ENCODE data around the gene IGFBPL1. TPM values are rescaled to one million over a fixed set of nuclear protein-coding genes. Genes with fewer than 3 reads are reported as not detected.

IGFBPL1 gene
- total and polyA plus RNA-seq, 8 donors: 0.12 to 2.2 (median 0.72) TPM

DNA sequence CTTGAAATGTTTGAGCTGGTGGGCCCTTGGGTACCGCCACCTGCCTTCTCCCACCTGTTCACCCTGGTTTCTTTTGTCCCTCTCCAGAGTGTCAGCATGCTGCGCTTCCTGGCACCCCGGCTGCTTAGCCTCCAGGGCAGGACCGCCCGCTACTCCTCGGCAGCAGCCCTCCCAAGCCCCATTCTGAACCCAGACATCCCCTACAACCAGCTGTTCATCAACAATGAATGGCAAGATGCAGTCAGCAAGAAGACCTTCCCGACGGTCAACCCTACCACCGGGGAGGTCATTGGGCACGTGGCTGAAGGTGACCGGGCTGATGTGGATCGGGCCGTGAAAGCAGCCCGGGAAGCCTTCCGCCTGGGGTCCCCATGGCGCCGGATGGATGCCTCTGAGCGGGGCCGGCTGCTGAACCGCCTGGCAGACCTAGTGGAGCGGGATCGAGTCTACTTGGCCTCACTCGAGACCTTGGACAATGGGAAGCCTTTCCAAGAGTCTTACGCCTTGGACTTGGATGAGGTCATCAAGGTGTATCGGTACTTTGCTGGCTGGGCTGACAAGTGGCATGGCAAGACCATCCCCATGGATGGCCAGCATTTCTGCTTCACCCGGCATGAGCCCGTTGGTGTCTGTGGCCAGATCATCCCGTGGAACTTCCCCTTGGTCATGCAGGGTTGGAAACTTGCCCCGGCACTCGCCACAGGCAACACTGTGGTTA is 28.4 kb downstream of the IGFBPL1 start:
- H3K4me3 ChIP-seq: no peak overlapping the region
- no peak for DNase-seq
- ATAC-seq: no peak
- no peak for TF ChIP-seq CTCF (IDR thresholded peaks at IDR 0.05)
- no peak overlapping the region for H3K27ac ChIP-seq
- no peaks in the 10 kb centered on the region for H3K9me3 ChIP-seq
- no peak for FAIRE-seq
- H3K36me3 ChIP-seq: peaks cover 0 to 9% (median 5%) of the 10 kb centered on the region in 3 donors
- H3K27me3 ChIP-seq: no peaks in the 10 kb centered on the region
- WGBS, 2 donors: 95 to 97% methylated on average over 30 of the region's 30 CpGs
- peaks cover 0 to 7% (median 4%) of the 10 kb centered on the region in 3 donors for H3K4me1 ChIP-seq
- intact Hi-C loops (cut with DNase I): no loop called here

- intact Hi-C loops (cut with DNase I): no loop called here
- TF ChIP-seq CTCF (IDR thresholded peaks at IDR 0.05): no peak
- DNase-seq (no peak), ATAC-seq (no peak), FAIRE-seq (no peak)
- 78 to 83% methylated on average over 9 of the region's 9 CpGs for WGBS, 2 donors
- no peaks in the 10 kb centered on the region for H3K9me3 ChIP-seq
- H3K27ac ChIP-seq: no peak overlapping the region
- H3K4me1 ChIP-seq: peaks cover 0 to 7% (median 4%) of the 10 kb centered on the region in 3 donors
- peaks cover 0 to 9% (median 5%) of the 10 kb centered on the region in 3 donors for H3K36me3 ChIP-seq
- no peaks in the 10 kb centered on the region for H3K27me3 ChIP-seq
- H3K4me3 ChIP-seq: no peak overlapping the region
These were observed 29.8 kb downstream of the IGFBPL1 start for GRCh38 chr9:38394416-38394815.

DNA sequence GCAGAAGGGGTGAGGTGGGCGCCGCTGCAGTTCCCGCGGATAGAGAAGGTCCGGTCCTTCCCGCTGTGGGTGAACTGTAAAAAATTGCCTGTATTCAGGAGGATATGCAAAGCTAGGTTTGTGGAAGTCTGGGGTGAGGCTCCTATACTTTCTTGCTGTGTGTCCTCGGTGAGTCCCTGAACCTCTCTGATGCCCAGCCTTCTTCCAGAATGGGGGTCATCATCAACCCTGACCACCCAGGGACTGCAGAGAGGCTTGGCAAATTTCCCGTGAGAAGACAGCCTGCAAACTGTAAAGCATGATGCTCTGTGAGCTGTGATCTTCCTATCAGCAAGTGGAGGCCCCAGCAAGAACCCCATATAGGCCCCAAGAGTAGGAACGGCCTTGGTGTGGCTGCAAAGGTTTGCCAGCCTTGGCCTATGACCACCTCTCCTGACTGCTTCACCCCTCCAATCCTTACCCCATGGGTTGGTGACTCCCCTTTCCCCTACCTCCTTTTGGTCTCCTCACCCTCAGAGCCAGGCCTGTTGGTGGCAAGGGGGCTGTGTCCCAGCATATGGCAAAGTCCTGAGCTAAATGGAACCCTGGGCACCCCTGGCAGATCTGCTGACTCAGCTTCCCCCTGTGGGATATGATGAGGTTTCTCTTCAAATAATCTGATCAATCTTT is 31.0 kb downstream of the IGFBPL1 start:
- DNase-seq (no peak), FAIRE-seq (no peak), ATAC-seq (peak in 1 of 4 donors; percentile 1)
- 3% methylated on average over 9 of the region's 9 CpGs for WGBS, 2 donors
- Histone ChIP-seq H3K4me1 (peaks cover 0 to 7% (median 4%) of the 10 kb centered on the region in 3 donors), H3K36me3 (peaks cover 0 to 9% (median 5%) of the 10 kb centered on the region in 3 donors), H3K27me3 (no peaks in the 10 kb centered on the region), H3K4me3 (peak overlapping the region; percentile 49 to 75 (median 67)), H3K9me3 (no peaks in the 10 kb centered on the region), H3K27ac (peak overlapping the region in 3 of 4 donors; percentile 40 to 61 (median 48))
- intact Hi-C loops (cut with DNase I): no loop called here
- TF ChIP-seq CTCF (IDR thresholded peaks at IDR 0.05): no peak

- ATAC-seq: peak; percentile 98 to 99 (median 99)
- DNase-seq: peak; percentile 87 to 96 (median 90)
- H3K4me1 ChIP-seq: peaks cover 0 to 7% (median 4%) of the 10 kb centered on the region in 3 donors
- H3K27ac ChIP-seq: peak within 1 kb of the TSS in 3 of 4 donors; percentile 40 to 61 (median 48)
- intact Hi-C loops (cut with DNase I): no loop called here
- H3K4me3 ChIP-seq: peak within 1 kb of the TSS; percentile 49 to 75 (median 67)
- H3K36me3 ChIP-seq: peaks cover 0 to 9% (median 5%) of the 10 kb centered on the region in 3 donors
- WGBS, 2 donors: 1% methylated on average over 50 to 58 of the region's 58 CpGs
- no peaks in the 10 kb centered on the region for H3K27me3 ChIP-seq
- TF ChIP-seq CTCF (IDR thresholded peaks at IDR 0.05): no peak
- H3K9me3 ChIP-seq: no peaks in the 10 kb centered on the region
- no peak for FAIRE-seq
These were observed 31.8 kb downstream of the IGFBPL1 start, which contains the start of gene ALDH1B1 for GRCh38 chr9:38392235-38393127. Gene ALDH1B1, plus strand, starts transcription at chr9:38392702. Its CDS starts 3,047 bp downstream, at chr9:38395749.
